ENCODE results near the gene NEMP2. TPM values are rescaled to one million over a fixed set of nuclear protein-coding genes. Genes with fewer than 3 reads are reported as not detected.

NEMP2 gene
- total RNA-seq, 2 donors from 2014 or later: 22.3 to 22.9 TPM

DNA sequence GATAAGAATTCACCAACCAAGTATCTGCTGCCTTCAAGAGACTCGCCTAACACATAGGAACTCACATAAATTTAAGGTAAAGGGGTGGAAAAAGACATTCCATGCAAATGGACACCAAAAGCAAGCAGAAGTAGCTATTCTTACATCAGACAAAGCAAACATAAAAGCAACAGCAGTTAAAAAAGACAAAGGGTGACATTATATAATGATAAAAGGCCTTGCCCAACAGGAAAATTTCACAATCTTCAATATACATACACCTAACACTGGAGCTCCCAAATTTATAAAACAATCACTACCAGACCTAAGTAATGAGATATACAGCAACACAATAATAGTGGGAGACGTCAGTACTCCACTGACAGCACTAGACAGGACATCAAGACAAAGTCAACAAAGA is 41.4 kb downstream of the NEMP2 start:
- H3K4me1 Mint-ChIP-seq (ENCODE audit: low read depth): peaks cover 20% of the 10 kb centered on the region
- ATAC-seq (replicated peaks in 1 of 2) (no peak), DNase-seq (no peak)
- no peaks in the 10 kb centered on the region for H3K27me3 Mint-ChIP-seq (ENCODE audit: low read depth)
- H3K4me3 Mint-ChIP-seq: no peak overlapping the region
- peaks cover 26 to 47% of the 10 kb centered on the region in 2 donors for H3K36me3 Mint-ChIP-seq (ENCODE audit: insufficient read depth in 2 of 2)
- H3K9me3 Mint-ChIP-seq: peaks cover 8 to 22% of the 10 kb centered on the region in 2 donors
- H3K27ac Mint-ChIP-seq: peak overlapping the region; percentile 80

DNA sequence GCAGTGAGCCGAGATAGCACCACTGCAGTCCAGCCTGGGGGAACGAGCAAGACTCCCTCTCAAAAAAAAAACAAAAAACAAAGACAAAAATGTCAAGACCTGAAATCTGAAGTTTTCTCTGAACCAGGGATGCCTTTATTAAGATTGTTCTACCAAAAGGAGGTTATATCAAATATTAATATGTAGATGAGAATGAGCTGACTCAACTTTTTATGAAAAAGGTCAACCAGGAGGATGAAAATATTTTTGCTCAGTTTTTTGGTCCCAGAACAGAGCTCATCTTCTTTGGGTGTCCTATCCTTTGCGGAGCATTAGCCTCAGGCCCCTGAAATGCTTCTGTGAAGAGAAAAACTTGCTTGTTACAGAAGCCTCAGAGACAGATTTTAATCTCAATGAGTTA is 44.0 kb downstream of the NEMP2 start:
- H3K4me1 Mint-ChIP-seq (ENCODE audit: low read depth): peaks cover 23% of the 10 kb centered on the region
- H3K4me3 Mint-ChIP-seq: no peak overlapping the region
- no peak for DNase-seq
- ATAC-seq (replicated peaks in 1 of 2): no peak
- no peak overlapping the region for H3K27ac Mint-ChIP-seq
- no peaks in the 10 kb centered on the region for H3K27me3 Mint-ChIP-seq (ENCODE audit: low read depth)
- peaks cover 6 to 22% of the 10 kb centered on the region in 2 donors for H3K9me3 Mint-ChIP-seq
- H3K36me3 Mint-ChIP-seq (ENCODE audit: insufficient read depth in 2 of 2): peaks cover 28 to 48% of the 10 kb centered on the region in 2 donors

DNA sequence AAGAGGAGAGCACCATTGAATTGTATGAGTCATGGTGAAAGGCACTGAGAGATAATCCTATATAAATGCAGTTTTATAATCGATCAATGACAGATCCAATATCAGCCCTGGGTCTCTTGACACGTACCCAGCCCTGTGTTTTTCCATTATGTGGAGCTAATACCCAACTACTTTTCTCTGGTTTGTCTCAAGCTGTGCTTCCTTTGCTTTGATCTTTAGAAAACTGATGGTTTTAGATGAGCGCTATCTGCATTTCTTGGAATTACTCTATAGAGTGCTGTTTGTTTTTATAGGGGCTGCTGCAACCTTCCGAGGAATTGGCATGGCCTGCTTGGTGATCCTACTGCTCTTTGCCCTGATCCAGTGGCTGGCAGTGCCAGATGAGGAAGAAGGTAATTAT is 45.0 kb downstream of the NEMP2 start:
- DNase-seq (no peak), ATAC-seq (replicated peaks in 1 of 2) (no peak)
- peak overlapping the region; percentile 42 for H3K27ac Mint-ChIP-seq
- peaks cover 4 to 15% of the 10 kb centered on the region in 2 donors for H3K9me3 Mint-ChIP-seq
- H3K27me3 Mint-ChIP-seq (ENCODE audit: low read depth): no peaks in the 10 kb centered on the region
- no peak overlapping the region for H3K4me3 Mint-ChIP-seq
- H3K4me1 Mint-ChIP-seq (ENCODE audit: low read depth): peaks cover 21% of the 10 kb centered on the region
- peaks cover 24 to 48% of the 10 kb centered on the region in 2 donors for H3K36me3 Mint-ChIP-seq (ENCODE audit: insufficient read depth in 2 of 2)

DNA sequence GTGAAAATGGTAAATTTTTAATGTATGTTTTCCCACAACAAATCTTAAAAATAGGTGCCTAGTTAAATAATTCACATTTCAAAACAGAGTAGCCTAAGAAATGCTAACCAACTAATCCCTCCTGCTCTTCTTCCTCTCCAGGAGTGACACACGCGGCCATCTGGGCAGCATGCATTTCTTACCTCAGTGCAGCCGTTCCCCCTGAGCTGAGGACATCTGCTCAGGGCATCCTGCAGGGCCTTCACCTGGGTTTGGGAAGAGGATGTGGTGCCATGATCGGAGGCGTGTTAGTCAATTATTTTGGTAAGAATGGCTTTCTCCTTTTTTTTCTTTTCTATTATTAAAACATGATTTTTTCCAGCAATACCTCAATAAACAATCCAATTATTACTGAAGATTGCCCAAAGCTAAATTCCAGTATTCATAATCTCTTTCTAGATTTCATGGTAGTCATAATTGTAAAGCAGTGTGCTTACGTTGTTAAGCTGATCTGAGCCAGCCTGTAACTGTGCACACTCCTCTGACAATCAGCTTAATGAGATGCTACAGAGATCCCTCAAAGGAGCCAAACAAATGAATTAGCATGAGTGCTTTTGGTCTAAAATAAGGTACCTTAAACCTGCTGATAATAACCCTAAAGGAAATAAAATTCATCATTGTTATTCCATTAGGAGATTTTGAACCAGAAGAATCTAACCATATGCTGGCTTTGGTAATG is 45.8 kb downstream of the NEMP2 start:
- ATAC-seq (replicated peaks in 1 of 2): no peak
- Mint-ChIP-seq H3K27me3 (ENCODE audit: low read depth) (no peaks in the 10 kb centered on the region), H3K4me1 (ENCODE audit: low read depth) (peaks cover 17% of the 10 kb centered on the region)

DNA sequence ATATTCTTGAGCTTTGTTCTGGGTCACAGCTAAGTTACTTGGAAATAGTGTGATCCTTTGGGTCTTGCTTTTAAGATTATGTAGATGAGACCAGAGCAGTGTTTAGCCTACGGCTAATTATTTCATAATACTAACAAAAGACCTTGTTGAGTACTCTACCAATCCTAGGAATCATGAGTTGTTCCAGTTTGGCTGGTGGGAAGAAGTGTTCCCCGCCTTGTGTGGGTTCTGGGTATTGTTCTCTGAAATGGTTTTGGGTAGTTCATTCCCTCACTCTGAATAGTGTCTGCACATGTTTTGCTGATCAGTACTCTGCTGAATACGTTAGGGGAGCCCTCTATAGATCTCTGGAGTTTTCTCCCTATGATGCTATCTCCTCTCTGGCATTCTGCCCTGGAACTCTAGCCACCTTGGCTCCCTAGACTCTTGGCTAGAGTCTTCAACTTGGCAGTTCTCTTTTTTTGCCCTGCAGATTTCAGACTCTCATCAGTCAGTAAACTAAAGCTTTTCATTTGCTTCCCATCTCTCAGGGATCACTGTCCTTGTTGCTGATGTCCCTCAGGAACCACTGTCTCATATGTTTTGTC is 48.4 kb downstream of the NEMP2 start:
- ATAC-seq (replicated peaks in 1 of 2): no peak
- DNase-seq: no peak
- Mint-ChIP-seq H3K27ac (no peak overlapping the region), H3K4me3 (no peak overlapping the region), H3K4me1 (ENCODE audit: low read depth) (peaks cover 26% of the 10 kb centered on the region), H3K36me3 (ENCODE audit: insufficient read depth in 2 of 2) (peaks cover 9 to 33% of the 10 kb centered on the region in 2 donors), H3K27me3 (ENCODE audit: low read depth) (no peaks in the 10 kb centered on the region), H3K9me3 (no peaks in the 10 kb centered on the region)

More for the DNA sequence above, 45.8 kb downstream of the NEMP2 start:
- Mint-ChIP-seq H3K27ac (no peak overlapping the region), H3K4me3 (no peak overlapping the region), H3K9me3 (peaks cover 4 to 9% of the 10 kb centered on the region in 2 donors), H3K36me3 (ENCODE audit: insufficient read depth in 2 of 2) (peaks cover 23 to 48% of the 10 kb centered on the region in 2 donors)
- DNase-seq: no peak

DNA sequence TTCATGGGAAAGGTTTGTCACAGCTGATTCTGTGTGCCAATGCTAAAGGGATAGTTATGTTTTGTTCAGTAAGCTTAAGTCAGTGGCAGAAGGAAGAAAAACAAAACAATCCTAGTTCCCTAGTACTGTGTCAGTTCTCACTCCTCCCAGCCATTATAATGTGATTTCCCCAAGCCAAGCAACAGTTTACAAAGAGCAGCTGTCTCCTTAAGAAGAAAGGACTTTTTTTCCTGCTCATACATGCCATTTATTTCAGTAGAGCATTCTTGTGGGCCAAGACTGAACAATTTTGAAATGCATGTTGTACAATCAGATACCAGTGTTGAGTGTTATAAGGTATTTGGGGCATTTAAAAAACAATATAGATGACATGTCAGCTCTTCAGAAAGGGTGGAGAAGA is 52.1 kb downstream of the NEMP2 start:
- Mint-ChIP-seq H3K36me3 (ENCODE audit: insufficient read depth in 2 of 2) (peaks cover 4 to 11% of the 10 kb centered on the region in 2 donors), H3K4me3 (no peak overlapping the region), H3K27ac (peak overlapping the region; percentile 61), H3K27me3 (ENCODE audit: low read depth) (no peaks in the 10 kb centered on the region), H3K9me3 (no peaks in the 10 kb centered on the region), H3K4me1 (ENCODE audit: low read depth) (peaks cover 9% of the 10 kb centered on the region)
- ATAC-seq (replicated peaks in 1 of 2) (no peak), DNase-seq (no peak)

DNA sequence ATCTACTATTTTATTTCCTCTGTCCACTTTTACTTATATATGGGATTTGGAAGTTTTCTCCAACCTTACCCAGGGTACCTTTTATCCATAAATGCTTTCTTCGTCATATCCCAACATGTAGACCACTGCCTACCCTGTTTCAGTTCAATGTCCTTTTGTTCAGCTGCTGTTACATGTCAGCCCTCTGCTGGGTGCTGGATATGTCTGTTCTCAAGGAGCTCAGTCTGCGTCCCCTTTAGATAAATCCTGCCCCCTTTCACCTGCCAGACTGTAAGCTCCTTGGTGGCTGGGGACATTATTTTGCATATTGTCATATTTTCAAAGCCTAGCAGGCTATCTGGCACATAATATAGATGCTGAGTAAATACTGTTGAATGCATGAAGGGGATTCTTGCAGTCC is 53.2 kb downstream of the NEMP2 start:
- peaks cover 4 to 9% of the 10 kb centered on the region in 2 donors for H3K36me3 Mint-ChIP-seq (ENCODE audit: insufficient read depth in 2 of 2)
- DNase-seq: no peak
- peaks cover 9% of the 10 kb centered on the region for H3K4me1 Mint-ChIP-seq (ENCODE audit: low read depth)
- H3K27ac Mint-ChIP-seq: no peak overlapping the region
- no peaks in the 10 kb centered on the region for H3K27me3 Mint-ChIP-seq (ENCODE audit: low read depth)
- ATAC-seq (replicated peaks in 1 of 2): no peak
- H3K9me3 Mint-ChIP-seq: no peaks in the 10 kb centered on the region
- H3K4me3 Mint-ChIP-seq: no peak overlapping the region

DNA sequence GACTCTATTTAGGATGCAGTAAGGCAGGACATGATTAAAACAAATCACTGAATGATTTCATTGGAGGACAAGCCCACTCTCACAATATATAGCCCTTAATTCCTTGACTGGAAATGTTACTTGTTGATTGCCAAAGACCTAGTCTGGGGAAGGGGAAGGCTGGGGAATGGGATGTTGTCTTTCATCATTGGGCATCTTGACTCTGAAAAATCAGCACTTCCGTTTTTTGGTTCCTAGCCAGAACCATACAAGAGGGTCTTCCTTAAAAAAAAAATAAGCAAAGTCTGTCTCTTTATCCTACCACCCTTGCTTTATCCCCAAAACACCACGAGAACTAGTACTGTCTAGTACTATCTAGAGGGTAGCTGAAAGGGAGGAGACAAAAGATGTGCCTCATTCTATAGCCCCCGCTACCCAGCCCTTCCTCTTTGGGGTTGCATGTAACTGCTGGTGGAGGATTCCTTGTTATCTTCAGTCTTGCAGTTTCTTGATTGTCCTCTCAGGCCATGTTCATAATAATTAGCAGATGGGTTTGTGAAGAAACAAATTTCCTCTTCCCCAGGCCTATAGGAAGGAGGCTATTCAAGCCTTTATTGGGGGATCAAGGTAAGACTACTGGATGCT is 55.8 kb downstream of the NEMP2 start:
- H3K27me3 Mint-ChIP-seq (ENCODE audit: low read depth): no peaks in the 10 kb centered on the region
- H3K4me3 Mint-ChIP-seq: no peak overlapping the region
- peaks cover 7 to 13% of the 10 kb centered on the region in 2 donors for H3K36me3 Mint-ChIP-seq (ENCODE audit: insufficient read depth in 2 of 2)
- peaks cover 9% of the 10 kb centered on the region for H3K4me1 Mint-ChIP-seq (ENCODE audit: low read depth)
- H3K9me3 Mint-ChIP-seq: peaks cover 0 to 3% of the 10 kb centered on the region in 2 donors
- H3K27ac Mint-ChIP-seq: peak overlapping the region; percentile 24
- no peak for ATAC-seq (replicated peaks in 1 of 2)
- DNase-seq: no peak

DNA sequence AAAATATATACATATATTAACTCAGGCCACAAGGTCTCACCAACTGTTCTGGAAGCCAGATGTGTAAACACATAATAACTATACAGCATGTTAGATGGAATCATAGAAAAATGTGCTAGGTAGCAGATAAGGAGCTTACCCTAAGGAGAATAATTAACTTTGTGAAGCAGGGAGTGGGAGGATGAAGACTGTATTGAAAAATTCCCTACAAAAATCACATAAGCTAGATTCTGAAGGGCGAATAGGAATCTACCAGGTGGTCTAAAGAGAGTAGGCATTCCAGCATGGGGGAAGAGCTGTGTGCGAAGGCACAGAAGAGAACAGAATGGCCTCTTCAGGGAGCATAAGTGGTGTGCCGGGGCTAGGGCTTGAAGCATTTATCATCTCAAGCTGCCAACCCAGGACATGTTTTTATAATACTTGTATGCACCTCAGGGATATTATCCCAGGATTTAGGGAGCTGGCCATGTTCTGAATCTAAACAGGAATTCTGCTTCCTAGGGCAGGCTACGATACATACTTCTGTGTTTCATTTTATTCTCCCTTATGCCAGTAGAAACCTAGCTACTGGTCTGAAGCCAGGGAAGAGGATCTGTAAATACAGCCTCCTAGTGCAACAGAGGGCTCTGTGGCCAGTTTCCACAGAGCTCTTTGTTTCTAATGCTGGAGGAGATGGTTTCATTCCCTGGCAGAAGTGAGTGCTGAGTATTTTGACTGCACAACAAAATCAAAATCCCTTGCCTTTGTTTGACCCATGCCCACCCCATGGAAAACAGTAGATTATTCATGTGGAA is 56.7 kb downstream of the NEMP2 start:
- Mint-ChIP-seq H3K4me3 (no peak overlapping the region), H3K27ac (no peak overlapping the region), H3K27me3 (ENCODE audit: low read depth) (no peaks in the 10 kb centered on the region), H3K4me1 (ENCODE audit: low read depth) (peaks cover 9% of the 10 kb centered on the region), H3K36me3 (ENCODE audit: insufficient read depth in 2 of 2) (peaks cover 7 to 19% of the 10 kb centered on the region in 2 donors), H3K9me3 (peaks cover 0 to 3% of the 10 kb centered on the region in 2 donors)
- ATAC-seq (replicated peaks in 1 of 2) (no peak), DNase-seq (no peak)

DNA sequence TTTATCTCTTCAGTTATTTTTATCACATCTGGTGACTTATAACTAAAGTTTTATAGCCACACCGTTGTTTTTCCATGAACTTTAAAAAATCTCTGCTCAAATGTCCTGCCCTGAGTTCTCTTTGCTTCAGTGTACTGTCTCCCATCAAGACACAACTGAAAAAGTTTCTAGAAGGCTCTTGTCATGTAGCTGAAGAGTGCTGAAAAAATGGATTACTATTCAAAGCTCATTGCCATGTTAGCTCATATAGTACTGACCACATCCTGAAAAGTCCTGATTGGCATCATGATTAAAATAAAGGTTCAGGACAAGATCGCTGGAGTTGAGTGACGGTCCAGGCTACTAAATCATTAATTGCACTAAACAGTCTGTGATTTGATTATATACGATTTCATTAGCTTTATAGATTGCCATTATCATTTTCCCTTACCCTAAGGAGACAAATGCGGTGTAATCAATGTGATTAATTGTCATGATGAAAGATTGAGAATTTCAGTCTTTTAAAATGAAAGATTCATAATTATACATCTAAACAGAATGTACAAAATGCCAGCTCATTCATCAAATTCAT is 64.2 kb downstream of the NEMP2 start:
- H3K4me3 Mint-ChIP-seq: no peak overlapping the region
- no peaks in the 10 kb centered on the region for H3K27me3 Mint-ChIP-seq (ENCODE audit: low read depth)
- H3K27ac Mint-ChIP-seq: no peak overlapping the region
- DNase-seq (no peak), ATAC-seq (replicated peaks in 1 of 2) (no peak)
- H3K4me1 Mint-ChIP-seq (ENCODE audit: low read depth): peaks cover 35% of the 10 kb centered on the region
- peaks cover 0 to 3% of the 10 kb centered on the region in 2 donors for H3K9me3 Mint-ChIP-seq
- peaks cover 8 to 25% of the 10 kb centered on the region in 2 donors for H3K36me3 Mint-ChIP-seq (ENCODE audit: insufficient read depth in 2 of 2)

DNA sequence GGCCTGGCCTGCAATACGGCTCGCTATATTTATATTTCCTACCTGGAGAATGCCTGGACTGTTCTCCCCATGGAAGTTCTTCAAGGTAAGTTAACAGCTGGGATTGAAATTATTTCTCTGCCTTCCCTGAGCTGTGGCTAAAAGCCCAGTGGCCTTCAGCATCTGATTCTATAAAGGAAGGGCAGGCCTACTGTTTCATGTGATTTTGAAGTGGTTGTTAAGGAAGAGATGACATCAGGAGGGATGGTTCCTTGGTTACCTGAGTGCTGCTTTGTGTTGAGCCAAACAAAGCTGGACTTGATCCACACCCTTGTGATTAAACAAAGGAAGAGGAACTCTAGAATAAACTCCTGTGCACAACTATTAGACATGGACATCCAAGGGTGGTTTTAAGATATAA is 64.8 kb downstream of the NEMP2 start:
- Mint-ChIP-seq H3K36me3 (ENCODE audit: insufficient read depth in 2 of 2) (peaks cover 8 to 25% of the 10 kb centered on the region in 2 donors), H3K4me3 (no peak overlapping the region), H3K27ac (no peak overlapping the region), H3K9me3 (peaks cover 0 to 3% of the 10 kb centered on the region in 2 donors), H3K4me1 (ENCODE audit: low read depth) (peaks cover 41% of the 10 kb centered on the region), H3K27me3 (ENCODE audit: low read depth) (no peaks in the 10 kb centered on the region)
- no peak for DNase-seq
- no peak for ATAC-seq (replicated peaks in 1 of 2)

DNA sequence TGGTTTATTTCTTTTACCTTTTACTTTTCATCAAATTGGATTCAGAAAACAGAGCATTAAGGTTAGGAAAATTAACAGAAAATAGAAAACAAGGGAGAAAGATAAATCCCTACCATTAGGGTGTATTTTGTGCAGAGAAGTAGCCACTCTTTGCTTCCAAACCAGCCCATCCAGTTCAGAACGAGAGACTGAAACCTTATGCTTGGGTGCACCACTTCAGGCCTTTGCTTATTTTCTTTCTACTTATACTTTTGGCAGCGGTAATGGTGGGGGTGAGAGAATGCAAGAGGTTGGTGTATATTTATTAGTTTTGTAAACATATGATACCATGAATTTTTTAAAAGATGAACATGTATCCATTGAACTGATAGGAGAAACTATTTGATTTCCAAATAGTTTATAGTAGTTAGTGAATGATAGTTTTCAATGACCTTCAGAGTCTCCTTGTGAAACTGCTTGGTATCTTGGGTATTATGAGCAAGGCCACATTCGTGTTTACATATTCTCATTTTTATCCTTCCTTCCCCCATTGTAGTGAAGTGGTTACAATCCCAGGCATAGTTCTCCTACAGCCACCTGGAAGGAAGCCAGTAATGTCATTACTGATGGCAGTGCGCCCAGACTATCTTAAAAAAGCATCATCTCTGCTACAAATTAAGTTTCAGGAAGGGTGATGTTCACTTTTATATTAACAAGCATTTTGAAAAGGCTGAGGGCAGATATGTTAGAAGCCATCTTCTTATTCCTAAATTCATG is 65.5 kb downstream of the NEMP2 start:
- H3K27ac Mint-ChIP-seq: no peak overlapping the region
- H3K27me3 Mint-ChIP-seq (ENCODE audit: low read depth): no peaks in the 10 kb centered on the region
- peaks cover 8 to 23% of the 10 kb centered on the region in 2 donors for H3K36me3 Mint-ChIP-seq (ENCODE audit: insufficient read depth in 2 of 2)
- no peak for DNase-seq
- no peak for ATAC-seq (replicated peaks in 1 of 2)
- H3K9me3 Mint-ChIP-seq: peaks cover 0 to 3% of the 10 kb centered on the region in 2 donors
- H3K4me3 Mint-ChIP-seq: no peak overlapping the region
- peaks cover 49% of the 10 kb centered on the region for H3K4me1 Mint-ChIP-seq (ENCODE audit: low read depth)
